ENCODE measurements around the gene SP8.

SP8 gene

GRCh38 chr7:20793694-20794394, 7.2 kb upstream of the SP8 start:
- no peak for DNase-seq

- DNase-seq, result no peak
Observed at GRCh38 chr7:20793248-20793647, 6.6 kb upstream of the SP8 start.

GRCh38 chr7:20791538-20792434, 5.1 kb upstream of the SP8 start:
- no peak for DNase-seq

GRCh38 chr7:20790375-20790774, 3.7 kb upstream of the SP8 start:
- no peak for DNase-seq

- no peak for DNase-seq
Observed at GRCh38 chr7:20788420-20788990, 1.8 kb upstream of the SP8 start.

- DNase-seq, result no peak
Observed at GRCh38 chr7:20787660-20788419, 1.2 kb upstream of the SP8 start.

- DNase-seq, result no peak
Observed at GRCh38 chr7:20786421-20786778, 286 bp downstream of the SP8 start.

- no peak for DNase-seq
Observed at GRCh38 chr7:20786049-20786412, 655 bp downstream of the SP8 start.

- DNase-seq, result no peak
Observed at GRCh38 chr7:20785157-20786048, 1.3 kb downstream of the SP8 start.

- no peak for DNase-seq
Observed at GRCh38 chr7:20784388-20785156, 2.1 kb downstream of the SP8 start.

GRCh38 chr7:20783700-20784387, 2.8 kb downstream of the SP8 start:
- DNase-seq, result no peak

- DNase-seq, result no peak
Observed at GRCh38 chr7:20783125-20783699, 3.5 kb downstream of the SP8 start.

- no peak for DNase-seq
Observed at GRCh38 chr7:20779041-20779440, 7.6 kb downstream of the SP8 start.

GRCh38 chr7:20778063-20778721, 8.5 kb downstream of the SP8 start:
- DNase-seq, result no peak

GRCh38 chr7:20777377-20778062, 9.2 kb downstream of the SP8 start:
- no peak for DNase-seq

- no peak for DNase-seq
Observed at GRCh38 chr7:20776942-20777341, 9.7 kb downstream of the SP8 start.

GRCh38 chr7:20776214-20776911, 10.3 kb downstream of the SP8 start:
- no peak for DNase-seq

GRCh38 chr7:20754001-20754400, 32.7 kb downstream of the SP8 start:
- no peak for DNase-seq

- no peak for DNase-seq
Observed at GRCh38 chr7:20749906-20750305, 36.8 kb downstream of the SP8 start.
